Activated CD8-positive, alpha-beta T cell treated with anti-CD3 and anti-CD28 coated beads for 36 hours (primary cell): Measurements from ENCODE around the gene HNRNPU. TPM values are rescaled to one million over a fixed set of nuclear protein-coding genes. Genes with fewer than 3 reads are reported as not detected.

Experiments used
- ATAC-seq: fragments of 200-7000 bp; cut with Tn5 transposase; one replicate; pipeline ENCODE4 v1.10.0; 2021; ENCODE audit warnings: mild to moderate bottlenecking, moderate library complexity
- CTCF ChIA-PET: fragments of 350-600 bp; sonication (Branson Sonifier 250); formaldehyde crosslinking; loops from one replicate; lab custom pipeline; 2021; ENCODE audit warnings: antibody characterized with exemption; lab: Charles Lee
- POLR2A ChIA-PET: fragments of 350-600 bp; sonication (Branson Sonifier 250); formaldehyde crosslinking; loops from one replicate; lab custom pipeline; 2021; ENCODE audit warnings: antibody characterized with exemption; lab: Charles Lee
- DNase-seq: peaks from one replicate; pipeline ENCODE4 v3.0.0-alpha.2; 2020
- H3K27ac Mint-ChIP-seq: one replicate; pipeline ENCODE4 v1.8.0; 2021; ENCODE audit warnings: mild to moderate bottlenecking, mixed read lengths
- H3K27me3 Mint-ChIP-seq: one replicate; pipeline ENCODE4 v1.8.0; 2021; ENCODE audit warnings: mixed read lengths
- H3K36me3 Mint-ChIP-seq: one replicate; pipeline ENCODE4 v1.8.0; 2021; ENCODE audit warnings: low read depth, mixed read lengths
- H3K4me1 Mint-ChIP-seq: one replicate; pipeline ENCODE4 v1.8.0; 2021; ENCODE audit warnings: low read depth, mixed read lengths
- H3K4me3 Mint-ChIP-seq: one replicate; pipeline ENCODE4 v1.8.0; 2021; ENCODE audit warnings: mild to moderate bottlenecking, moderate library complexity, mixed read lengths
- H3K9me3 Mint-ChIP-seq: one replicate; pipeline ENCODE4 v1.8.0; 2021; ENCODE audit warnings: mixed read lengths
- CTCF ChIP-seq: fragments of 200-600 bp; IDR thresholded peaks from one replicate; pipeline ENCODE4 v1.8.0; 2022; ENCODE audit warnings: antibody characterized with exemption, mild to moderate bottlenecking
- intact Hi-C: fragments of 100-400 bp; cut with micrococcal nuclease; formaldehyde crosslinking; loops from one replicate; pipeline ENCODE4 v1.10.0; 2022
- total RNA-seq, 2 experiments: library from RNA; stranded (reverse); gene quantifications; one replicate each; pipeline ENCODE4 v1.2.3, GENCODE V29; 2021

Gene HNRNPU
- total RNA-seq, 2 experiments from 2014 or later: 469 to 474 TPM

DNA sequence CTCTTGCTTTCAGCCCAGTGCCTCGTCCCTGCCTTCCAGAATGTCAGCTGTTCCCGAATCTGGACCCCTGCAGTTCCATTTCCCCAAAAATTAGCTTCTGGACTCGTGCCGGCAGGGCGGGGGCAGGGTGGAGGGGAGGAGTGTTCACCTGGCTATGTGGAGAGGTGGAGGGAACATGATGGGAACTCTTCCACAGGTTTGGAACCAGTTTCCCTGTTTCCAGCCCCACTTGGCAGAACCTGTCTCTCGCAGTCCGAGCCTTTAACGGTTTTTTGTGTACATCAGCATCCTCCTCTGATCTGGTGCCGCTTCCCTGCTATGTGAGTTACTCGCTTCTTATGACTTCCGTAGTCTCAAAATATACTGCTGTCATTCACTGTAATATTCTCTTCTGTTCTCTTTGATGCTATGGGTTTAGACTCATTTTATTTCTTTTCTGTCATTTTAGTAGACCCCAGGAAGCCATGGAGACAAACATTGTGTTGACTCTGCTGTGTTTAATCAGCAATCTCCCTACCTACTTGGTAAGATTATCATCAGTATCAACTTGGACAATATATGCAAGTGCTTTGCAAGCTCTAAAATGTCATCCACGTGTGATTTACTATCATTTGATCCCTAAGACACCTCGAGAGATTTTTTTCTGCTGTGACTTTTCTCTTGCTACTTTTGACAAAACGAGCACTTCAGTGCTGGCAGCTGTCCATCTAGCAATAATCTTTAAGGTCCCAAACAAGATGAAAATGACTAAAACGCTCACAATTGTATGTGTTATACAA lies 33.3 kb upstream of the HNRNPU start:
- Mint-ChIP-seq H3K4me3 (no peak overlapping the region), H3K27me3 (no peaks in the 10 kb centered on the region), H3K4me1 (no peaks in the 10 kb centered on the region), H3K27ac (no peak overlapping the region), H3K9me3 (no peaks in the 10 kb centered on the region), H3K36me3 (no peaks in the 10 kb centered on the region)
- DNase-seq: no peak
- CTCF ChIA-PET: no interaction called here
- no peak for ATAC-seq
- TF ChIP-seq CTCF: no peak
- POLR2A ChIA-PET: interaction anchor here (0.7 kb wide), 1 partner anchor 52 kb away, joined by 4 read pairs; no protein-coding TSS in a partner anchor
- intact Hi-C loops: no loop called here

GRCh38 chr1:244896550-244896949 lies 32.2 kb upstream of the HNRNPU start:
- CTCF ChIA-PET: no interaction called here
- Mint-ChIP-seq H3K27me3 (no peaks in the 10 kb centered on the region), H3K9me3 (no peaks in the 10 kb centered on the region), H3K36me3 (no peaks in the 10 kb centered on the region), H3K27ac (no peak overlapping the region), H3K4me3 (no peak overlapping the region), H3K4me1 (no peaks in the 10 kb centered on the region)
- ATAC-seq (no peak), DNase-seq (no peak)
- POLR2A ChIA-PET: no interaction called here
- intact Hi-C loops: no loop called here
- no peak for TF ChIP-seq CTCF

GRCh38 chr1:244893836-244894235 lies 29.5 kb upstream of the HNRNPU start:
- DNase-seq: no peak
- no peak for TF ChIP-seq CTCF
- Mint-ChIP-seq H3K27me3 (no peaks in the 10 kb centered on the region), H3K27ac (no peak overlapping the region), H3K4me1 (no peaks in the 10 kb centered on the region), H3K36me3 (no peaks in the 10 kb centered on the region), H3K4me3 (no peak overlapping the region), H3K9me3 (no peaks in the 10 kb centered on the region)
- intact Hi-C loops: no loop called here
- ChIA-PET POLR2A (no interaction called here), CTCF (interaction anchor here (0.8 kb wide), 1 partner anchor 31 kb away, joined by 3 read pairs; no protein-coding TSS in a partner anchor)
- no peak for ATAC-seq

GRCh38 chr1:244887281-244887680 lies 22.9 kb upstream of the HNRNPU start:
- Mint-ChIP-seq H3K4me3 (no peak overlapping the region), H3K36me3 (no peaks in the 10 kb centered on the region), H3K4me1 (no peaks in the 10 kb centered on the region), H3K27me3 (no peaks in the 10 kb centered on the region), H3K27ac (no peak overlapping the region), H3K9me3 (no peaks in the 10 kb centered on the region)
- CTCF ChIA-PET: interaction anchor here (0.9 to 1.2 kb wide), 2 partner anchors 155 to 156 kb away, joined by 3 read pairs; no protein-coding TSS in a partner anchor
- intact Hi-C loops: no loop called here
- TF ChIP-seq CTCF: no peak
- DNase-seq: no peak
- no peak for ATAC-seq
- POLR2A ChIA-PET: no interaction called here

GRCh38 chr1:244881552-244882280 lies 17.4 kb upstream of the HNRNPU start:
- DNase-seq (no peak), ATAC-seq (no peak)
- CTCF ChIA-PET: no interaction called here
- no peak overlapping the region for H3K4me3 Mint-ChIP-seq
- no peak overlapping the region for H3K27ac Mint-ChIP-seq
- no peaks in the 10 kb centered on the region for H3K36me3 Mint-ChIP-seq
- H3K4me1 Mint-ChIP-seq: no peaks in the 10 kb centered on the region
- intact Hi-C loops: no loop called here
- POLR2A ChIA-PET: interaction anchor here (1.2 kb wide), 1 partner anchor 18 kb away, joined by 4 read pairs; no protein-coding TSS in a partner anchor
- no peak for TF ChIP-seq CTCF
- H3K27me3 Mint-ChIP-seq: no peaks in the 10 kb centered on the region
- no peaks in the 10 kb centered on the region for H3K9me3 Mint-ChIP-seq
